NCI-H774 (cell line): Measurements from ENCODE around the gene FLYWCH1.
A peak's percentile ranks its signal among the peaks of the same experiment; 100 is the strongest.
"Not testable (repeated sequence)": the region's sequence is repeated elsewhere in the genome, so short reads cannot be mapped to it uniquely, and the experiment has no call there.

Experiments used
- DNase-seq: peaks from one replicate; lab custom pipeline; 2025; lab: John Stamatoyannopoulos, UW

FLYWCH1 gene

GRCh38 chr16:2925951-2926649 is 14.4 kb downstream of the FLYWCH1 start:
- DNase-seq = no peak

GRCh38 chr16:2926650-2926999 is 14.9 kb downstream of the FLYWCH1 start:
- no peak for DNase-seq

- peak; percentile 57 for DNase-seq
Observed at GRCh38 chr16:2927010-2927646, 15.4 kb downstream of the FLYWCH1 start.

GRCh38 chr16:2928151-2928550 is 16.4 kb downstream of the FLYWCH1 start:
- not testable (repeated sequence) for DNase-seq

- DNase-seq = no peak
Observed at GRCh38 chr16:2928796-2929195, 17.1 kb downstream of the FLYWCH1 start.

- no peak for DNase-seq
Observed at GRCh38 chr16:2929693-2930092, 18.0 kb downstream of the FLYWCH1 start.

GRCh38 chr16:2930236-2930635 is 18.5 kb downstream of the FLYWCH1 start:
- no peak for DNase-seq

- not testable (repeated sequence) for DNase-seq
Observed at GRCh38 chr16:2931231-2931914, 19.6 kb downstream of the FLYWCH1 start.

- DNase-seq = no peak
Observed at GRCh38 chr16:2933136-2933535, 21.4 kb downstream of the FLYWCH1 start.

DNA sequence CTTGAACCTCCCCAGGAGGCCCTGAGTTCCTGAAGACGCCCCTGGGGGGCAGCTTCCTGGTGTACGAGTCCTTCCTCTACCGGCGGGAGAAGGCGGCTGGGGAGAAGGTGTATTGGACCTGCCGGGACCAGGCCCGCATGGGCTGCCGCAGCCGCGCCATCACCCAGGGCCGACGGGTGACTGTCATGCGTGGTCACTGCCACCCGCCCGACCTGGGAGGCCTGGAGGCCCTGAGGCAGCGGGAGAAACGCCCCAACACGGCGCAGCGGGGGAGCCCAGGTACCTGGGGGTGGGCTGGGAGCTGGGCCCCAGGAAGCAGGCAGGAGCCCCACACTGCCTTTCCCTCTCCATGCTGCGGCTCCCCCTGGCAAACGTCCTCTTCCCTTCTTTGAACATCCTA is 22.0 kb downstream of the FLYWCH1 start:
- DNase-seq = no peak

DNA sequence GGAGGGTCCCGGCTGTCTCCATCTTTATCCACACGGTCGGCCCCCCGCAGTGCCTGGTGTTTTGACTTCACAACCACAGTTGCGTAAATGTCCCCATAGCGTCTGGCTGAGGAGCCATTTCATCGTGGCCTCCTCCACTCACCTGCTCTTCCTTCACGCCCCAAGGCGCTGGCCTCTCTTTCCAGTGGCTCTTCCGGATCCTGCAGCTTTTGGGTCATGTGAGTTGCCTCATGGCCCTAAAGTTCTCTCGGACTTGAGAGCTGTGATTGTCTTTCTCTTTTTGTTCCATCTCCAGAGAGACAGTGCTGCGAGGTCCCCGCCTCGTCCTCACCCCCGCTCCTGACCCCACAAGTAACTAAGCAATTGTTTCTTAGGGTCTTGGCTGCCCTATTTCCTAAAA is 22.7 kb downstream of the FLYWCH1 start:
- no peak for DNase-seq

DNA sequence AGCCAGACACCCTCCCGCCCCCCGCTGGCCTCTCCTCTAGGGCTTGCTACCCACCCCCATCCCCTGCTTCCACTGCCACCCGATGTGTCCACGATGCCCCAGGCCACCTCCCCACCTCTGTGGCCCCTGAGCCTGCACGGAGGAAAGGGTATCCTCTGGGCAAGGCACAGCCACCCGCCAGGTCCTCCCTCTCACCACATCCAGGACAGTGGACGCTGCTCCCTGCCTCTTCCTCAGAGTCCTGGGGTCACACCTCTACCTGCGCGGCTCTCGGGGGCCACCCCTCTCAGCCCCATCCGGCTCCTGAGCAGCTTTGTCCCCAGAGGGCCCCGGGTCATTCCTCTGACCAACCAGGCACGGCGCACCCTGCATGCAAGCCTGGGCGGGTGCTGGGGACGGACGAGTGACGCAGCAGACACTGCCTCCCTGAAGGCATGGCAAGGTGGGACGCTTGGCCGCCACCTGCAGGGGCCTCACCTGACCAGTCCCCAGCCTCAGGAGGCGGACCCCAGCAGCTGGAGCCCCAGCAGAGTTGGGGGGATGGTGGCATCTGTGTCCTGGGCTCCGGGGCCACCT is 24.8 kb downstream of the FLYWCH1 start:
- no peak for DNase-seq

DNA sequence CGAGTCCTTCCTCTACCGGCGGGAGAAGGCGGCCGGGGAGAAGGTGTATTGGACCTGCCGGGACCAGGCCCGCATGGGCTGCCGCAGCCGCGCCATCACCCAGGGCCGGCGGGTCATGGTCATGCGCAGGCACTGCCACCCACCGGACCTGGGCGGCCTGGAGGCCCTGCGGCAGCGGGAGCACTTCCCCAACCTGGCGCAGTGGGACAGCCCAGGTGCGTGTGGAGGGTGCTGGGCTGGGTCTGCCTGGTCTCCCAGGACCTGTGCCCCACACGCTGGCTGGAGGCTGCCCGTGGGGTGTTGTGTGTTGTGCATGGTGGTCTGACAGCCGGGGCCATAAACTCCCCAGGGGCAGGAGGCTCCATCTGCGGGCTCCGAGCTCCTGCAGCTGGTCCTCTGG is 25.4 kb downstream of the FLYWCH1 start:
- DNase-seq = no peak

GRCh38 chr16:2938206-2938605 is 26.5 kb downstream of the FLYWCH1 start:
- no peak for DNase-seq

DNA sequence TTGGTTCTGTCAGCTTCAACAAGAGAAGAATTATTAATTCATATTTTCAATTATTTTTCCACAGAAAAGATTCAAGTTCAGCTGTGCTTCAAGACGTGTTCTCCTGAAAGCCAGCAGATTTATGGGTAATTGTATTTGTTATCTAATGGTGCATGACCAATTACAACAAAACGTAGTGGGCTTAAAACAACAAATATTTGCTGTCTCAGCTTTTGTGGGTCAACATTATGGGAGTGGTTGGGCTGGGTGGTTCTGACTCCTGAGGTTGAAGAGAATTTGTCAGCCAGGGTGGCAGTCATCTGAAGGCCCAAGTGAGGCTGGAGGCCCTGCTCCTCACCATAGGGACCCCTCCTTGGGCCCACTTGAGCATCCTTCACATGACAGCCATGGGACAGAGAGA is 28.2 kb downstream of the FLYWCH1 start:
- no peak for DNase-seq

DNA sequence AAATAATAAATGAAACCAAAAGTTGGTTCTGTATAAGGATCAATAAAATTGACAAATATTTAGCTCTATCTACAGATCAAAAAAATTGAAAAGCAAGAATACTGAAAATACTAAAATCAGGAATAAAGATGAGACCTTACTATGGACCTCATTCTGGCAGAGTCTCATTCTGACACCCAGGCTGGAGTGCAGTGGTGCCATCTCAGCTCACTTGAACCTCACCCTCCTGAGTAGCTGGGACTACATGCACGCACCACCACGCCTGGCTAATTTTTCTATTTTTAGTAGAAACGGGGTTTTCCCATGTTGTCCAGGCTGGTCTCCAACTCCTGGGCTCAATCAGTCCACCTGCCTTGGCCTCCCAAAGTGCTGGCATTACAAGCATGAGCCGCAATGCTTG is 30.3 kb downstream of the FLYWCH1 start:
- no peak for DNase-seq

GRCh38 chr16:2943716-2944115 is 32.0 kb downstream of the FLYWCH1 start:
- DNase-seq = not testable (repeated sequence)

DNA sequence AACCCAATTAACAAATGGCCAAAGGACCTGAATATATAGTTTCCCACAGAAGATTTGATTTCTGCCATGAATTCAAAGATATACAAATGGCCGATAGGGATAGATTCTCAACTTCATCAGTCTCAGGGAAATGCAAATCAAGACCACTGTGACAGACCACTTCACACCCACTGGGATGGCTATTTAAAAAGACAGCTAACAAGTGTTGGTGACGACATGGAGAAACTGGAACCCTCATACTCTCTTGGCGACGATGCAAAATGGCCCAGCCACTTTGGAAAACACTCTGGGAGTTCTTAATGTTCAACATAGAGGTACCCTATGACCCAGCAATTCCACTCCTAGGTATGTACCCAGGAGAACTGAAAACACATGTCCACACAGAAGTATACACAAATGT is 34.9 kb downstream of the FLYWCH1 start:
- DNase-seq = no peak

DNA sequence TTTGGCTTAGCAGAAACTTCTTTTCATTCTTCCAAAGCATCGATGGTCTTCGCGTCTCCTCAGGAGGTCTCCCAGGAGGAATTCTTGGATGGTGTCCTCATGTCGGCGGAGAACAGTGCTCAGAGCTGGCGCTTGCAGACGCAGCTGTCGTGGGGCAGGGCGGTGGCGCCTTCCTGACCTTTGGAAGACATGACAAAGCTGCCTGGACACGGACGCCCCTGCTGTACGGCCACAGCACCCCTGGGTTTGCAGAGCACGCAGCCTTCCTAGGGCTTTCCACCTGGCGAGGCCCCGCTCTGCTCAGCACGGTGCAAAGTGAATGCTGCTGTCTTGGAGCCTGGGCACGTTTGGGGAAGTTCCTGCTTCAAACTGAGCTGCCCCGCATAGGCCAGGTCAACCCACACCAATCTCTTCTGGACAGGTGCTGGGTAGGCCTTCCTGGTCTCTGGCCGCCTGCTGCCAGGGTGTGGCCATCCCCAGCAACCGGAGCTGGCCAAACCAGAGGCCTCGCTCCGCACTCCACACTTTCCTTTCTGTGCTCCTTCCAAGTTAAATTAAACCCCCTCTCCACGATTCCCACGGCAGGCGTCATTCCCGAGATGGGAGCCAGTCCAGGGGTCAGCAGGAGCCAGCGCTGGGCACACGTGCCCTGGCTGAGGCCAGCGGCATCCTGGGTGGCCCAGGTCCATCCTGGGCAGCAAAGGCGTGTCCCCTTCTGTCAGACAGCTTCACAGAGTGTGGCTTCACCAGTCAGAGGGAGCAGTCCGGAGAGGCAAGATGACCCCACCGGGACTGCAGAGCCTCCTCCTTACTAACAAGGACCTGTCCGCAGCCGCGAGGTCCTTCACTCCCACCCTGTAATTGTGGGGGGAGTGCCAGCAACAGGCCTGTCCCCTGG is 37.3 kb downstream of the FLYWCH1 start:
- DNase-seq = no peak

DNA sequence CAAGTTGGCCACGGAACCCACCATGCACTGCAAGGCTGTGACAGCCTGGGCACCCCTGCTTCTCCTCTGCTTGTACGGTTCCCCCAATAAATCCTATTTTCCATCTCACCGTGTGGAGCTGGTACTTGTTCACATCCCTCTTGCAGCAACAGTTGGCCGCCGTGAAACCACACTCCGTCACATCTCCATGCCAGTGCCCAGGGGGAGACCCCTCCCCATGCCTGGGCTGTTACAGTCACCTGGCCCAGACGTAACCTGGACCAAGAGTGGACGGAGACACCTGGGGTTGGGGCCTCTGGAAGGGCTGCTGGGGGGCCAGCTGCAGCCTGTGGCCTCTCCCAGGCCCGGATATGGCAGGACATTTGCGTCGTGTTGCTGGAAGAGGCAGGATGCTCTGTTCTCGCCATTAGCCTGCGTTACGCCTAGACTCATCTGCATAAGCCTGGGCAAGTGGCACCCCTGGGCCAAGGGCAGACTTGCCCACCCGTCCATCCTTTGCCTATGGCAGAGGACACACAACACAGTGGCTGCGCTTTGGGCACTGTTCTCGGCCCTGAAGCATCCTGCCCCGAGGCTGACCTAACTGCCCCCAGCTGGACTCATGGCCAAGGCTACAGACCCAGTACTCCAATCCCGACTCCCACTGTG is 38.1 kb downstream of the FLYWCH1 start:
- no peak for DNase-seq

DNA sequence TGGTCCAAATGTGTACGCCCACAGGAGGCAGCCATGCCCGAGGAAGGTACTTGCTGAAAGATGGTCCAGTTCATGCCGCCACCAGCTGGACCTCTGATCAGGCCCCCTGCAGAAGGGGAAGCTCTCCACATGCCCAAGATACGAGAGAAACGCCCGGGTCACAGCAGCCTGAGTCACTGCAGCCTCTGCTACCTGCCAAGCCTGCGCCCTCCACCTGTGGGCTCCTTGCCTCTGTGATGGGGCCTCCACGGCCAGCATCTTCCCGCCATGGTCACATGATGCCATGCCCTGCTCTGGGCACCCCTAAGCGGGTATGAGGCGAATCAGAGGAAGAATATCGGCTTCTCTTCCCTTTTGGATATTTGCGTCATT is 38.6 kb downstream of the FLYWCH1 start:
- DNase-seq = no peak

GRCh38 chr16:2950773-2951172 is 39.0 kb downstream of the FLYWCH1 start:
- no peak for DNase-seq
